ENCODE data around the gene ADAMTSL5. TPM values are rescaled to one million over a fixed set of nuclear protein-coding genes. Genes with fewer than 3 reads are reported as not detected.
A peak's percentile ranks its signal among the peaks of the same experiment; 100 is the strongest.

ADAMTSL5 gene
- total and polyA plus RNA-seq, 9 of the 15 experiments (the other 6 are each of a cell fraction or from before 2014, with no cell fraction given), result 1.0 to 11.6 (median 4.1) TPM

GRCh38 chr19:1526066-1526778 lies 13.4 kb upstream of the ADAMTSL5 start:
- no TSS peak for BruUV-seq (replicated peaks)
- in situ Hi-C loops (cut with MboI), result no loop called here
- H3K4me3 ChIP-seq, result no peak overlapping the region
- H3K4me1 ChIP-seq (replicated peaks in 1 of 2; ENCODE audit: control insufficient read depth in 2 of 2, insufficient read depth in 2 of 2, low read length in 2 of 2), result peaks cover 3 to 53% of the 10 kb centered on the region in 2 experiments; a peak in 3 of 5 replicates
- no peak for FAIRE-seq
- H3K36me3 ChIP-seq (ENCODE audit: control insufficient read depth, insufficient read depth, low read length), result no peaks in the 10 kb centered on the region
- no peak overlapping the region for H2AFZ ChIP-seq (ENCODE audit: low read depth, low read length)
- 28% methylated on average over 32 of the region's 33 CpGs for WGBS (ENCODE audit: insufficient coverage, low coverage, missing lambda C conversion rate)
- H4K20me1 ChIP-seq (replicated peaks; ENCODE audit: control insufficient read depth, insufficient read depth, low read length), result peaks cover 11% of the 10 kb centered on the region
- no peaks in the 10 kb centered on the region for H3K9me3 ChIP-seq (replicated peaks; ENCODE audit: control insufficient read depth, insufficient read depth, low read depth, low read length)
- no peaks in the 10 kb centered on the region for H3K9me1 ChIP-seq (ENCODE audit: control insufficient read depth, insufficient read depth, low read length)
- CTCF ChIA-PET (ENCODE audit: low intra/inter-chr PET ratio), result no interaction called here
- no peak for TF ChIP-seq SREBF1 (IDR thresholded peaks at IDR 0.05; ENCODE audit: borderline replicate concordance, low read depth, low read length)
- TF ChIP-seq MTF1 (CRISPR knock-in tag; IDR thresholded peaks at IDR 0.05; ENCODE audit: borderline replicate concordance), result no peak
- TF ChIP-seq ZBTB33 (CRISPR knock-in tag; IDR thresholded peaks at IDR 0.05), result peak; percentile 65; the same call in 1 of the 2 replicates
- TF ChIP-seq ZEB2 (IDR thresholded peaks at IDR 0.05), result 0 out of 2 replicates have a peak, but pooled peaks have one; percentile 62
- no peak for TF ChIP-seq NR2F6 (CRISPR knock-in tag; IDR thresholded peaks at IDR 0.05)
- POLR2A ChIA-PET, result no interaction called here
- no peak overlapping the region for H3K27ac ChIP-seq (ENCODE audit: extremely low read depth, low read depth, low read length)
- no peaks in the 10 kb centered on the region for H3K79me2 ChIP-seq (ENCODE audit: control insufficient read depth, insufficient read depth, low read length)
- no peak overlapping the region for H3K4me2 ChIP-seq (ENCODE audit: insufficient read depth, low read length)
- no peak for ATAC-seq
- no peak for DNase-seq (ENCODE audit: extremely low read depth in 1 of 4, low spot score in 3 of 4)
- H3K9ac ChIP-seq (ENCODE audit: insufficient read depth in 1 of 2, low read depth in 2 of 2, low read length in 2 of 2), result no peak overlapping the region
- intact Hi-C loops (cut with micrococcal nuclease), result no loop called here
- H3K27me3 ChIP-seq (ENCODE audit: control insufficient read depth in 2 of 2, insufficient read depth in 2 of 2, low read length in 2 of 2), result peaks cover 20 to 35% of the 10 kb centered on the region in 2 experiments; a peak in 4 of 5 replicates
